Upper lobe of left lung (tissue), 6 donors: Measurements from ENCODE around the gene FAAH. TPM values are rescaled to one million over a fixed set of nuclear protein-coding genes. Genes with fewer than 3 reads are reported as not detected.

Source experiments
- ATAC-seq, 2 donors: fragments of 200-7000 bp; cut with Tn5 transposase; one replicate each; pipeline ENCODE4 v1.9.1; 2022; ENCODE audit warnings: mild to moderate bottlenecking in 2 of 2, moderate library complexity in 2 of 2; ENCODE audit not compliant: low FRiP score in 2 of 2
- DNase-seq, 2 donors: peaks; one replicate each; pipeline ENCODE4 v3.0.0-alpha.2; 2019 to 2020
- H3K27ac ChIP-seq, 4 donors: fragments of 200-600 bp; sonication (generic); one replicate each; pipeline ENCODE4 v1.5.1; 2016 to 2019
- H3K27me3 ChIP-seq, 4 donors: fragments of 200-600 bp; sonication (generic); one replicate each; pipeline ENCODE4 v1.5.1; 2017 to 2019
- H3K36me3 ChIP-seq, 4 donors: fragments of 200-600 bp; sonication (generic); one replicate each; pipeline ENCODE4 v1.5.1; 2016 to 2019
- H3K4me1 ChIP-seq, 4 donors: fragments of 200-600 bp; sonication (generic); one replicate each; pipeline ENCODE4 v1.5.1; 2018 to 2019
- H3K4me3 ChIP-seq, 4 donors: fragments of 200-600 bp; sonication (generic); one replicate each; pipeline ENCODE4 v1.5.1; 2017 to 2019; ENCODE audit warnings: mild to moderate bottlenecking in 2 of 4, moderate library complexity in 1 of 4
- H3K9me3 ChIP-seq, 4 donors: fragments of 200-600 bp; sonication (generic); one replicate each; pipeline ENCODE4 v1.5.1; 2018 to 2019
- EP300 ChIP-seq, 4 donors: sonication (generic); formaldehyde crosslinking; IDR thresholded peaks; one replicate each; pipeline ENCODE4 v1.5.1; 2017; ENCODE audit warnings: antibody characterized with exemption in 4 of 4, control low read depth in 2 of 4
- POLR2A ChIP-seq, 4 donors: fragments of 450-650 bp; IDR thresholded peaks; one replicate each; pipeline ENCODE4 v1.5.1; 2016 to 2017; ENCODE audit warnings: antibody characterized with exemption in 4 of 4, mild to moderate bottlenecking in 2 of 4
- POLR2AphosphoS5 ChIP-seq, 2 donors: sonication (generic); formaldehyde crosslinking; IDR thresholded peaks; one replicate each; pipeline ENCODE4 v1.5.1; 2017; ENCODE audit warnings: antibody characterized with exemption in 2 of 2
- WGBS, 2 donors: methylation state at CpG; one replicate each; pipeline ENCODE4 v1.1.5; 2017 to 2018; 5-methylcytosine and 5-hydroxymethylcytosine counted together
- total RNA-seq, 6 donors: library from RNA; depleted of rRNA in 4 of 6; stranded (reverse); fragments of >200 nt in 4 of 6; gene quantifications; one replicate each; pipeline versions ENCODE4 v1.1.0 to v1.2.1, GENCODE V29; 2016 to 2021
- TF ChIP-seq, protein P1 (sequence below), 6 experiments: fragments of 450-650 bp in 4 of 6; fragments of 200-600 bp in 2 of 6; sonication (generic) in 2 of 6; IDR thresholded peaks; one replicate each; pipeline ENCODE4 v1.5.1; 2016 to 2019; ENCODE audit warnings: antibody characterized with exemption in 6 of 6
- donor health status: DM: no; HTN: no; CAD: no; lungs with moderate emphysema.
- donor health status: DM: no; HTN: yes; CAD: no; lungs with severe emphysema.

Gene FAAH
- total RNA-seq, 6 donors from 2014 or later, result 34.1 to 67.1 (median 46.8) TPM

DNA sequence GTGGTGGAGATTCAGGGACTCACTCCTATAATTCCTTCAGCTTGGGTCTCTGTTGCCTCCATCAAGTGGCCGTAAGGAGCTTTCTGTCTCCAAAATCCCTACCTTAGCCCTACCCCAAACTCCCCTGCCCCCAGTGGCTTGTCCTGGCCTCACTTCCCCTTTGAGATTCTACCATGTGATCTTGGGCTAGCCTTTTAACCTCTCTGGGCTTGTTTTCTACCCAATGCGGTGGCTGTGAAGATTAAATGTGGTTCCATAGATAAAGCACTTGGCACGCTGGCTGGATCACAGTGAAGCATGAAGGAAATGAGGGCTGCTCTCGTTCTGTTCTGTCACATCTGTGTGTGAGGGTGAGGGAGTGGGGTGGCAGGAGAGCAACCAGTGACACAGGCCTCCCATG is 43.6 kb downstream of the FAAH start:
- Histone ChIP-seq H3K27ac (no peak overlapping the region), H3K27me3 (no peaks in the 10 kb centered on the region), H3K4me1 (peaks cover 4 to 5% (median 4%) of the 10 kb centered on the region in 4 donors), H3K9me3 (no peaks in the 10 kb centered on the region), H3K36me3 (no peaks in the 10 kb centered on the region), H3K4me3 (no peak overlapping the region)
- ATAC-seq (no peak), DNase-seq (no peak)
- TF ChIP-seq POLR2A (IDR thresholded peaks at IDR 0.05), result no peak
- TF ChIP-seq POLR2AphosphoS5 (IDR thresholded peaks at IDR 0.05), result no peak
- no peak for TF ChIP-seq EP300 (IDR thresholded peaks at IDR 0.05)
- TF ChIP-seq, protein P1, sequence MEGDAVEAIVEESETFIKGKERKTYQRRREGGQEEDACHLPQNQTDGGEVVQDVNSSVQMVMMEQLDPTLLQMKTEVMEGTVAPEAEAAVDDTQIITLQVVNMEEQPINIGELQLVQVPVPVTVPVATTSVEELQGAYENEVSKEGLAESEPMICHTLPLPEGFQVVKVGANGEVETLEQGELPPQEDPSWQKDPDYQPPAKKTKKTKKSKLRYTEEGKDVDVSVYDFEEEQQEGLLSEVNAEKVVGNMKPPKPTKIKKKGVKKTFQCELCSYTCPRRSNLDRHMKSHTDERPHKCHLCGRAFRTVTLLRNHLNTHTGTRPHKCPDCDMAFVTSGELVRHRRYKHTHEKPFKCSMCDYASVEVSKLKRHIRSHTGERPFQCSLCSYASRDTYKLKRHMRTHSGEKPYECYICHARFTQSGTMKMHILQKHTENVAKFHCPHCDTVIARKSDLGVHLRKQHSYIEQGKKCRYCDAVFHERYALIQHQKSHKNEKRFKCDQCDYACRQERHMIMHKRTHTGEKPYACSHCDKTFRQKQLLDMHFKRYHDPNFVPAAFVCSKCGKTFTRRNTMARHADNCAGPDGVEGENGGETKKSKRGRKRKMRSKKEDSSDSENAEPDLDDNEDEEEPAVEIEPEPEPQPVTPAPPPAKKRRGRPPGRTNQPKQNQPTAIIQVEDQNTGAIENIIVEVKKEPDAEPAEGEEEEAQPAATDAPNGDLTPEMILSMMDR (IDR thresholded peaks at IDR 0.05), result no peak
- 44 to 62% methylated on average over 4 of the region's 4 CpGs for WGBS, 2 donors

DNA sequence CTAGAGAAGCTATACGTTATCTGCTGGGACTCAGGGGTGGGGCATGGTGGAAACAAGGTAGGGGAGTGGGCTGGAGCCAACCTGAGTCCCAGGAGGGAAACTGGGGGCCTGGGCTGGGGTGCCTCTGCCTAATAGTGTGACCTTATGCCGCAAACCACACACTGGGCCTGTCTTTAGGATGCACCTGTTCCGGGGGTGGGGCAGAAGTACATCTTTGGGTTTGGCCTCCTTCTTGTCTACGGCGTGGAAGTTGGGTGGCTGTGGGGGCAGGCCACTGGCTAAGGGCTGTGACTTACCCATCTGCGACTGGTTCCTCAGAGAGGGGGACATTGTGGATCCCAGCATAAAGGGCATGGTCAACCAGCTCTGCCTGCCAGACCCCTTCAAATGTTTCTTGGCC is 44.2 kb downstream of the FAAH start:
- ATAC-seq, result no peak

DNA sequence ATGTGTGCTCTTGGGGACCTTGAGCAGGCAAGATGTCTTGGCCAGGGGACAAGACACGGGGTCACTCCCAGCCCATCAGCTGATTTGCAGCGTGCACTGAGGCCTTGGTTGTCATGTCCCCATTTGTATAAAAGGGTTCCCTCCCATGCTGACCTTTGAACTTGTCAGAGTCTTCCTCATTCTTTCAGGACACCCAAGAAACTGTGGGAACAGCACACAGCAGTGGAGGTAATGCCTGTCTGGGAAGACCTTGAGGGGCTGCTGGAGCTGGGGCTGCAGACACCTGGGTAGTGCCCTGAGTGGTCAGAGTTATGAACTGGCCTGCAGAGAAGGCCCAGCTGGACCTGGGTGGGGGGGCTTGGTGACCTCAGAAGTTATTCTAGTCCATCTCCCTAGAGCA is 46.4 kb downstream of the FAAH start:
- Histone ChIP-seq H3K9me3 (no peaks in the 10 kb centered on the region), H3K36me3 (no peaks in the 10 kb centered on the region), H3K27ac (no peak overlapping the region), H3K27me3 (no peaks in the 10 kb centered on the region), H3K4me1 (peaks cover 8 to 10% (median 9%) of the 10 kb centered on the region in 4 donors), H3K4me3 (no peak overlapping the region)
- 83 to 86% methylated on average over 1 to 2 of the region's 2 CpGs for WGBS, 2 donors
- DNase-seq, result no peak
- no peak for TF ChIP-seq POLR2AphosphoS5 (IDR thresholded peaks at IDR 0.05)
- TF ChIP-seq EP300 (IDR thresholded peaks at IDR 0.05), result no peak
- no peak for TF ChIP-seq POLR2A (IDR thresholded peaks at IDR 0.05)
- TF ChIP-seq, protein P1 (IDR thresholded peaks at IDR 0.05), result no peak
- ATAC-seq, result no peak

More for the DNA sequence above, 44.2 kb downstream of the FAAH start:
- no peaks in the 10 kb centered on the region for H3K36me3 ChIP-seq
- no peaks in the 10 kb centered on the region for H3K9me3 ChIP-seq
- H3K27ac ChIP-seq, result no peak overlapping the region
- no peak for DNase-seq
- 89 to 93% methylated on average over 6 of the region's 6 CpGs for WGBS, 2 donors
- no peak overlapping the region for H3K4me3 ChIP-seq
- TF ChIP-seq POLR2AphosphoS5 (IDR thresholded peaks at IDR 0.05) (no peak), POLR2A (IDR thresholded peaks at IDR 0.05) (no peak), EP300 (IDR thresholded peaks at IDR 0.05) (no peak)
- TF ChIP-seq, protein P1 (IDR thresholded peaks at IDR 0.05), result no peak
- no peaks in the 10 kb centered on the region for H3K27me3 ChIP-seq
- peaks cover 8 to 10% (median 9%) of the 10 kb centered on the region in 4 donors for H3K4me1 ChIP-seq

DNA sequence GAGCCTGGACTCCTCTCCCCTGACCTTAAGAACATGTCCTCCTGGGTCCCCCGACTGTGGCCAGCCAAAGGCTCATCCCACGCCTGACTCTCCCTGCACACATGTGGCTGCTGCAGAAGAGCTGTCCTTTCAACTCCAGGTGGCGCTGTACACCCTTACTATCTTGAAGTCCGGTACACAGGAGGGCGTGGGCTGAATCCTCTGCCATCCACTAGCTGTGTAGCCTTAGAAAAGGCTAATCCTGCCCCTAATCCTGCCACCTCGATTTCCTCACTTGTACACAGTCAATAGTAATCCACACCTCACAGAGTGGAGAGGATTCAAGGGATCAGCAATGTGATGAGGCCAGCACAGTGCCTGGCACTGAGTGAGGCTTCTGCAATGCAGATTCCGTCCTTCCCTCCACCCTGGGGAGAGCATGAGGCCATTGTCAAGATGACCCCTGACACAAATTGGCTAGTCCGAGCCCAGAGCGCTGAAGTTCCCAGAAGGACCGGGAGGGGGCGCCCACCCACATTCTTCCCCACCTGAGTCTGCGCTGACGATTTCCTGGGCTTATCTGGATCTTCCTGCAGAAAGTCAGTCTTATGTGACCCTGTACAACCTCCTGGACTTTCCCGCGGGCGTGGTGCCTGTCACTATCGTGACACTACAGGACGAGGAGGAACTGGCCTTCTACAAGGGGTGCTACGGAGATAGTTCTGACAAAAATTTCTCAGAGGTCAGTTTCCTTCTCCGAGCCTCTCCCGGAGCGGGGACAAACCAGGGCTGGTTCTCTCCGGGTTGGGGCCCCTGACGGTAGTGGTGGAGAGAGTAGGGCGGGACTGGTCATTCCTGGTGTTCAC is 48.4 kb downstream of the FAAH start:
- DNase-seq (peak; percentile 78 to 85), ATAC-seq (peak; percentile 85 to 91)
- Histone ChIP-seq H3K4me3 (peak overlapping the region in 3 of 4 donors; percentile 31 to 47 (median 39)), H3K4me1 (peaks cover 8 to 12% (median 9%) of the 10 kb centered on the region in 4 donors), H3K9me3 (no peaks in the 10 kb centered on the region), H3K36me3 (no peaks in the 10 kb centered on the region), H3K27ac (no peak overlapping the region), H3K27me3 (peaks cover 0 to 7% (median 4%) of the 10 kb centered on the region in 4 donors)
- no peak for TF ChIP-seq EP300 (IDR thresholded peaks at IDR 0.05)
- TF ChIP-seq POLR2AphosphoS5 (IDR thresholded peaks at IDR 0.05), result no peak
- TF ChIP-seq, protein P1 (IDR thresholded peaks at IDR 0.05), result peak; percentile 80 to 98 (median 84)
- no peak for TF ChIP-seq POLR2A (IDR thresholded peaks at IDR 0.05)
- 4 to 11% methylated on average over 15 to 25 of the region's 25 CpGs for WGBS, 2 donors
